GM19099 (cell line): Measurements from ENCODE around the gene HRAS.

Source experiments
- POLR2A ChIP-seq: IDR thresholded peaks from 3 replicates; pipeline ENCODE4 v1.6.1; 2011; ENCODE audit warnings: low read depth; ENCODE audit not compliant: insufficient read length; ENCODE audit errors: extremely low read depth

The HRAS gene

GRCh38 chr11:515131-515530, 20.2 kb downstream of the HRAS start:
- no peak for TF ChIP-seq POLR2A

- TF ChIP-seq POLR2A, result no peak
Observed at GRCh38 chr11:514606-515005, 20.8 kb downstream of the HRAS start.

- TF ChIP-seq POLR2A, result no peak
Observed at GRCh38 chr11:512761-513595, 22.4 kb downstream of the HRAS start.

GRCh38 chr11:508956-509355, 26.4 kb downstream of the HRAS start:
- no peak for TF ChIP-seq POLR2A

- TF ChIP-seq POLR2A, result no peak
Observed at GRCh38 chr11:507727-508515, 27.5 kb downstream of the HRAS start.

GRCh38 chr11:506995-507726, 28.2 kb downstream of the HRAS start, which contains the start of gene RNH1:
Gene RNH1, minus strand, starts transcription at chr11:507242. Its CDS starts 5,080 bp downstream, at chr11:502162.
- peak; percentile 82 for TF ChIP-seq POLR2A

- TF ChIP-seq POLR2A, result peak; percentile 76
Observed at GRCh38 chr11:506238-506994, 29.0 kb downstream of the HRAS start.

GRCh38 chr11:504994-505344, 30.4 kb downstream of the HRAS start:
- TF ChIP-seq POLR2A, result no peak

GRCh38 chr11:504053-504993, 31.1 kb downstream of the HRAS start:
- TF ChIP-seq POLR2A, result peak; percentile 29

- no peak for TF ChIP-seq POLR2A
Observed at GRCh38 chr11:503179-503981, 32.0 kb downstream of the HRAS start.

- TF ChIP-seq POLR2A, result no peak
Observed at GRCh38 chr11:502288-503178, 32.8 kb downstream of the HRAS start.
